Muscle layer of duodenum (tissue), 2 donors: Measurements from ENCODE around the gene WDPCP.

Source experiments
- H3K27ac ChIP-seq: one replicate; pipeline ENCODE4 v1.7.0; 2013; ENCODE audit warnings: mild to moderate bottlenecking, low read length
- H3K27me3 ChIP-seq: one replicate; pipeline ENCODE4 v1.7.0; 2013; ENCODE audit warnings: low read depth, mild to moderate bottlenecking, control low read depth, low read length
- H3K36me3 ChIP-seq, 2 donors: one replicate each; pipeline ENCODE4 v1.7.0; 2013; ENCODE audit warnings: low read length in 2 of 2, control low read depth in 1 of 2, mild to moderate bottlenecking in 1 of 2; ENCODE audit not compliant: insufficient read depth in 2 of 2, control insufficient read depth in 1 of 2
- H3K4me1 ChIP-seq, 2 donors: one replicate each; pipeline ENCODE4 v1.7.0; 2013; ENCODE audit warnings: low read length in 2 of 2, mild to moderate bottlenecking in 2 of 2, control low read depth in 1 of 2, moderate library complexity in 1 of 2; ENCODE audit not compliant: insufficient read depth in 2 of 2, control insufficient read depth in 1 of 2
- H3K4me3 ChIP-seq, 2 donors: one replicate each; pipeline ENCODE4 v1.7.0; 2013; ENCODE audit warnings: low read length in 2 of 2, low read depth in 1 of 2, mild to moderate bottlenecking in 1 of 2
- H3K9me3 ChIP-seq, 2 donors: one replicate each; pipeline ENCODE4 v1.7.0; 2013; ENCODE audit warnings: low read length in 2 of 2, control low read depth in 1 of 2, mild to moderate bottlenecking in 1 of 2; ENCODE audit not compliant: control insufficient read depth in 1 of 2
- donor health status: healthy.

WDPCP gene

GRCh38 chr2:63438181-63438580, 150.1 kb downstream of the WDPCP start:
- no peaks in the 10 kb centered on the region for H3K9me3 ChIP-seq
- no peaks in the 10 kb centered on the region for H3K4me1 ChIP-seq
- no peaks in the 10 kb centered on the region for H3K36me3 ChIP-seq
- no peak overlapping the region for H3K4me3 ChIP-seq
- no peak overlapping the region for H3K27ac ChIP-seq
- no peaks in the 10 kb centered on the region for H3K27me3 ChIP-seq

GRCh38 chr2:63436488-63436887, 151.8 kb downstream of the WDPCP start:
- no peaks in the 10 kb centered on the region for H3K36me3 ChIP-seq
- H3K4me1 ChIP-seq, result no peaks in the 10 kb centered on the region
- no peaks in the 10 kb centered on the region for H3K9me3 ChIP-seq
- H3K4me3 ChIP-seq, result no peak overlapping the region
- H3K27me3 ChIP-seq, result no peaks in the 10 kb centered on the region
- H3K27ac ChIP-seq, result no peak overlapping the region

- H3K9me3 ChIP-seq, result no peaks in the 10 kb centered on the region
- H3K27me3 ChIP-seq, result no peaks in the 10 kb centered on the region
- H3K27ac ChIP-seq, result no peak overlapping the region
- H3K4me1 ChIP-seq, result no peaks in the 10 kb centered on the region
- no peak overlapping the region for H3K4me3 ChIP-seq
- no peaks in the 10 kb centered on the region for H3K36me3 ChIP-seq
Observed at GRCh38 chr2:63435070-63435469, 153.2 kb downstream of the WDPCP start.

- Histone ChIP-seq H3K36me3 (no peaks in the 10 kb centered on the region), H3K9me3 (no peaks in the 10 kb centered on the region), H3K4me1 (no peaks in the 10 kb centered on the region), H3K4me3 (no peak overlapping the region), H3K27me3 (no peaks in the 10 kb centered on the region), H3K27ac (no peak overlapping the region)
Observed at GRCh38 chr2:63434024-63435001, 154.0 kb downstream of the WDPCP start.

GRCh38 chr2:63432373-63432772, 155.9 kb downstream of the WDPCP start:
- no peak overlapping the region for H3K4me3 ChIP-seq
- no peaks in the 10 kb centered on the region for H3K27me3 ChIP-seq
- H3K27ac ChIP-seq, result no peak overlapping the region
- H3K36me3 ChIP-seq, result no peaks in the 10 kb centered on the region
- no peaks in the 10 kb centered on the region for H3K4me1 ChIP-seq
- peaks cover 0 to 6% of the 10 kb centered on the region in 2 donors for H3K9me3 ChIP-seq

- peaks cover 0 to 11% of the 10 kb centered on the region in 2 donors for H3K36me3 ChIP-seq
- no peak overlapping the region for H3K27ac ChIP-seq
- no peaks in the 10 kb centered on the region for H3K4me1 ChIP-seq
- H3K9me3 ChIP-seq, result peaks cover 0 to 6% of the 10 kb centered on the region in 2 donors
- H3K27me3 ChIP-seq, result no peaks in the 10 kb centered on the region
- no peak overlapping the region for H3K4me3 ChIP-seq
Observed at GRCh38 chr2:63425606-63426005, 162.7 kb downstream of the WDPCP start.

GRCh38 chr2:63425079-63425416, 163.2 kb downstream of the WDPCP start:
- Histone ChIP-seq H3K9me3 (peaks cover 0 to 6% of the 10 kb centered on the region in 2 donors), H3K36me3 (peaks cover 0 to 11% of the 10 kb centered on the region in 2 donors), H3K4me1 (no peaks in the 10 kb centered on the region), H3K4me3 (no peak overlapping the region), H3K27me3 (no peaks in the 10 kb centered on the region), H3K27ac (no peak overlapping the region)

- Histone ChIP-seq H3K27me3 (no peaks in the 10 kb centered on the region), H3K4me3 (no peak overlapping the region), H3K4me1 (no peaks in the 10 kb centered on the region), H3K36me3 (peaks cover 0 to 11% of the 10 kb centered on the region in 2 donors), H3K27ac (no peak overlapping the region), H3K9me3 (peaks cover 0 to 6% of the 10 kb centered on the region in 2 donors)
Observed at GRCh38 chr2:63424329-63425078, 163.8 kb downstream of the WDPCP start.

GRCh38 chr2:63422556-63422955, 165.7 kb downstream of the WDPCP start:
- Histone ChIP-seq H3K27me3 (no peaks in the 10 kb centered on the region), H3K36me3 (peaks cover 0 to 11% of the 10 kb centered on the region in 2 donors), H3K9me3 (no peaks in the 10 kb centered on the region), H3K4me1 (no peaks in the 10 kb centered on the region), H3K4me3 (no peak overlapping the region), H3K27ac (no peak overlapping the region)

GRCh38 chr2:63408530-63408929, 179.7 kb downstream of the WDPCP start:
- Histone ChIP-seq H3K9me3 (no peaks in the 10 kb centered on the region), H3K36me3 (peaks cover 9 to 10% of the 10 kb centered on the region in 2 donors), H3K4me3 (no peak overlapping the region), H3K4me1 (no peaks in the 10 kb centered on the region), H3K27me3 (no peaks in the 10 kb centered on the region), H3K27ac (no peak overlapping the region)

- no peaks in the 10 kb centered on the region for H3K4me1 ChIP-seq
- H3K27me3 ChIP-seq, result no peaks in the 10 kb centered on the region
- H3K9me3 ChIP-seq, result no peaks in the 10 kb centered on the region
- H3K27ac ChIP-seq, result no peak overlapping the region
- H3K36me3 ChIP-seq, result peaks cover 9 to 11% of the 10 kb centered on the region in 2 donors
- H3K4me3 ChIP-seq, result no peak overlapping the region
Observed at GRCh38 chr2:63406641-63407040, 181.6 kb downstream of the WDPCP start.
